Measurements from ENCODE around the gene ZNF235.
"Not testable (repeated sequence)": the region's sequence is repeated elsewhere in the genome, so short reads cannot be mapped to it uniquely, and the experiment has no call there.

ZNF235 gene

GRCh38 chr19:44304659-44305193, at the start of gene ZNF235:
ZNF235 (minus strand) TSS chr19:44305025; CDS start chr19:44303404, 1,621 bp downstream.
- Histone ChIP-seq H3K27me3 (no peaks in the 10 kb centered on the region), H3K27ac (peak within 1 kb of the TSS; percentile 76 to 82), H3K4me1 (peaks cover 0 to 12% (median 7%) of the 10 kb centered on the region in 4 donors), H3K4me3 (peak within 1 kb of the TSS; percentile 73 to 78), H3K9me3 (peaks cover 5 to 24% (median 16%) of the 10 kb centered on the region in 3 donors), H3K36me3 (peaks cover 23 to 28% (median 28%) of the 10 kb centered on the region in 3 donors)
- no peak for TF ChIP-seq CTCF (IDR thresholded peaks at IDR 0.05)
- peak; percentile 88 to 94 for DNase-seq
- intact Hi-C loops (cut with DNase I; ENCODE audit: low total_unique reads), result loop anchor here (5.0 kb wide), 1 partner anchor 92 kb away; the partner anchor contains the start of gene ZNF227

DNA sequence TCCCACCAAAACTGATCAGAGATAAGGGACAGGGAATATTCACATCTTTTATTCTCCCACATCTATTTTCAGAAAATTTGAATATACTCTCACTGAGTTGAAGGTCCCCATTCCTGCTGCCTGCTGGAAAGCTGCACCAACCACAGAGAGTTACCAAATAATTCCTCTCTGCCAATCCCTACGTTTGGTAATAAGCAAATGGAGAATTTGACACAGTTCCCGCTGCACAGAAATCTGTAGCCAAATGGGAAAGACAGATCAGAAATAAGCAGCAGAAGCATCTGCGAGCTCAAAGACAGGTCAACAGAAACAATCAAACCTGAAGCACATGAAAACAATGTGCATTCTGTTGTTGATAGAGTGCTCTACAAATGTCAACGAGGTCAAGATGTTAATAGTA, 41.7 kb upstream of the ZNF235 start:
- Histone ChIP-seq H3K27ac (no peak overlapping the region), H3K4me1 (no peaks in the 10 kb centered on the region), H3K36me3 (peaks cover 33 to 82% (median 54%) of the 10 kb centered on the region in 3 donors), H3K9me3 (peaks cover 0 to 94% (median 49%) of the 10 kb centered on the region in 3 donors), H3K27me3 (no peaks in the 10 kb centered on the region), H3K4me3 (no peak overlapping the region)
- intact Hi-C loops (cut with DNase I; ENCODE audit: low total_unique reads), result no loop called here
- no peak for DNase-seq
- TF ChIP-seq CTCF (IDR thresholded peaks at IDR 0.05), result no peak

DNA sequence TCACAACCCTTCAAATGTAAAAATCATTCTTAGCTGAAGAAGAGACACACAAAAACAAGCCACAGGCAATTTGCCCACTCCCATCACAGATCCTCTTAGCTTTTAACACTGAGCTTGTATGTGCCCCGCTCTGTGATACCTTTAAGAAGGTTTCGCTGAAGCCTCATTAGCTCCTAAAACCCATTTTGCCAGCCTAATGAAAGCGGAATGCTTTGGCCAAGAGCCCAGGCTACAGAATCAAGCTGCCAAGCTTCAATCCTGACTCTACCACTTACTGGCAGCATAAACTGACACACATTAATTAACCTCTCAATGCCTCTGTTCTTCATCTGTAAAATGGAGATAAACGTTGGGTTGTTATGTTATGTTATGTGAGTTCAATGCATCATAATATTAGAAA, 41.1 kb upstream of the ZNF235 start:
- no peaks in the 10 kb centered on the region for H3K27me3 ChIP-seq
- intact Hi-C loops (cut with DNase I; ENCODE audit: low total_unique reads), result no loop called here
- no peaks in the 10 kb centered on the region for H3K4me1 ChIP-seq
- no peak overlapping the region for H3K27ac ChIP-seq
- H3K36me3 ChIP-seq, result peaks cover 33 to 82% (median 57%) of the 10 kb centered on the region in 3 donors
- no peak for DNase-seq
- H3K9me3 ChIP-seq, result peaks cover 0 to 94% (median 47%) of the 10 kb centered on the region in 3 donors
- no peak for TF ChIP-seq CTCF (IDR thresholded peaks at IDR 0.05)
- no peak overlapping the region for H3K4me3 ChIP-seq

DNA sequence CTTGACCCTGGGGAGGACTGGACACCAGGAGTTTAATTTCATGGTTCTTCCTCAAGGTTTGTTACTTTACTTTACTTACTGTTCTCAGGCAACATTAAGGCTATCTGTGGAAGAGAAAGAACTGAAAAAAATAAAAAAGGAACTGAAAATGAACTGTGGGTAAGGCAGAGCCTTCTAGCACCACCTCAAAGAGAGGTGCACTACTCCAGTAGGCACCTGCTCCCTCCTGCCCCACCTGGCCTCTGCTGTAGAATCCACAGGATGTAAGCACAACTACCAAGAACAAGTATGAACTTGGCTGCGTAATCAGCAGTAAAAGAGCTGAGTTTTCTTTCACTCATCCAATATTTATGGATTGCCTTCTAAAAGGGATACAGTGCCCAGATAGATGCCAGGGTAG, 39.4 kb upstream of the ZNF235 start:
- Histone ChIP-seq H3K36me3 (peaks cover 47 to 85% (median 65%) of the 10 kb centered on the region in 3 donors), H3K27ac (no peak overlapping the region), H3K4me1 (no peaks in the 10 kb centered on the region), H3K27me3 (no peaks in the 10 kb centered on the region), H3K4me3 (no peak overlapping the region), H3K9me3 (peaks cover 0 to 94% (median 50%) of the 10 kb centered on the region in 3 donors)
- intact Hi-C loops (cut with DNase I; ENCODE audit: low total_unique reads), result no loop called here
- TF ChIP-seq CTCF (IDR thresholded peaks at IDR 0.05), result no peak
- no peak for DNase-seq

DNA sequence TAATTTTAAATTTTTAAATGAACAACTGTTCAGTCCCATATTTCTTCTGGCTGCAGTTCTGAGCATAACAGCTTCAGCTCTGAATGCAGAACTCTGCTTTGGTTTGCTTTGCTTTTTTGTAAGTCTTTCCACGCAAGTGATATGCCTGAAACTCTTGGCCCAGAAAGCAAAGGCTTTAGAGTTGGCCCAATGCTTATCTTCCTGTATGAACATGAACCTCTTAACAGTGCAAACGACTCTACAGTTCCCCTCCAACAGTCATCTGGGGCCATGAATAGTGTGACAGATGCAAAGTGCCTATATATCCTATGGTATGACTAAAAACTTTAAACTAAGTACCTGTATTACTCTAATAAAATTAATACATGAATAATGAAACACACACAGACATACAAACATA, 37.0 kb upstream of the ZNF235 start:
- DNase-seq, result no peak
- no peak overlapping the region for H3K27ac ChIP-seq
- peaks cover 0 to 88% (median 50%) of the 10 kb centered on the region in 3 donors for H3K9me3 ChIP-seq
- TF ChIP-seq CTCF (IDR thresholded peaks at IDR 0.05), result no peak
- H3K27me3 ChIP-seq, result no peaks in the 10 kb centered on the region
- H3K4me1 ChIP-seq, result no peaks in the 10 kb centered on the region
- intact Hi-C loops (cut with DNase I; ENCODE audit: low total_unique reads), result no loop called here
- H3K36me3 ChIP-seq, result peaks cover 65 to 98% (median 82%) of the 10 kb centered on the region in 3 donors
- H3K4me3 ChIP-seq, result no peak overlapping the region

DNA sequence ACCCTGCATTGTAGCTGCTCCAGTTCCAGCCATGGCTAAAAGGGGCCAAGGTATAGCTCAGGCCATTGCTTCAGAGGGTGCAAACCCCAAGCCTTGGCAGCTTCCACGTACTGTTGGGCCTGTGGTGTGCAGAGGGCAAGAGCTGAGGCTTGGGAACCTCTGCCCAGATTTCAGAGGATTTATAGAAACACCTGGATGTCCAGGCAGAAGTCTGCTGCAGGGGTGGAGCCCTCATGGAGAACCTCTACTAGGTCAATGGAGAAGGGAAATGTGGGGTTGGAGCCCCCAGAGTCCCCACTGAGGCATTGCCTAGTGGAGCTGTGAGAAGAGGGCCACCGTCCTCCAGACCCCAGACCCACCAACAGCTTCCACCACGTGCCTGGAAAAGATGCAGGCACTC, 29.8 kb upstream of the ZNF235 start:
- H3K27me3 ChIP-seq; DNase-seq; H3K4me3 ChIP-seq; intact Hi-C loops (cut with DNase I; ENCODE audit: low total_unique reads); H3K4me1 ChIP-seq; H3K27ac ChIP-seq: not testable (repeated sequence)
- H3K36me3 ChIP-seq, result peaks cover 92 to 98% (median 94%) of the 10 kb centered on the region in 3 donors
- H3K9me3 ChIP-seq, result peaks cover 4 to 90% (median 65%) of the 10 kb centered on the region in 3 donors

All from tibial artery (tissue), 4 donors.